Transverse colon (tissue), 4 donors: ENCODE data around the gene EDN2. TPM values are rescaled to one million over a fixed set of nuclear protein-coding genes. Genes with fewer than 3 reads are reported as not detected.
A peak's percentile ranks its signal among the peaks of the same experiment; 100 is the strongest.

Source experiments
- DNase-seq: peaks from one replicate; pipeline ENCODE4 v3.0.0-alpha.2; 2019
- H3K27ac ChIP-seq, 4 donors: fragments of 200-600 bp; sonication (generic); 2 replicates each; pipeline ENCODE4 v1.5.1; 2016 to 2018; ENCODE audit warnings: inconsistent platforms in 4 of 4
- H3K27me3 ChIP-seq: fragments of 200-600 bp; sonication (generic); 2 replicates; pipeline ENCODE4 v1.5.1; 2017; ENCODE audit warnings: inconsistent platforms
- H3K36me3 ChIP-seq, 4 donors: fragments of 200-600 bp; sonication (generic); 2 replicates each; pipeline ENCODE4 v1.5.1; 2017 to 2019; ENCODE audit warnings: inconsistent platforms in 4 of 4
- H3K4me1 ChIP-seq, 4 donors: fragments of 200-600 bp; sonication (generic); 2 replicates each; pipeline ENCODE4 v1.5.1; 2017 to 2020; ENCODE audit warnings: inconsistent platforms in 4 of 4
- H3K4me3 ChIP-seq, 4 donors: fragments of 200-600 bp; sonication (generic); 1 replicate in 1 of 4; 2 replicates in 3 of 4; pipeline versions ENCODE4 v1.5.1 to v1.6.1; 2017 to 2019; ENCODE audit warnings: inconsistent platforms in 4 of 4
- H3K9me3 ChIP-seq, 2 donors: fragments of 200-600 bp; sonication (generic); 2 replicates each; pipeline ENCODE4 v1.5.1; 2017 to 2019; ENCODE audit warnings: inconsistent platforms in 2 of 2
- EP300 ChIP-seq: sonication (generic); formaldehyde crosslinking; IDR thresholded peaks from one replicate; pipeline ENCODE4 v1.6.1; 2017; ENCODE audit warnings: antibody characterized with exemption, low read depth
- POLR2A ChIP-seq: fragments of 450-650 bp; IDR thresholded peaks from one replicate; pipeline ENCODE4 v1.6.1; 2016; ENCODE audit warnings: antibody characterized with exemption, mild to moderate bottlenecking, moderate library complexity
- POLR2AphosphoS5 ChIP-seq, 3 donors: sonication (generic); formaldehyde crosslinking; IDR thresholded peaks; one replicate each; pipeline ENCODE4 v1.6.1; 2016; ENCODE audit warnings: antibody characterized with exemption in 3 of 3
- WGBS, 2 donors: methylation state at CpG; one replicate each; pipeline ENCODE4 v1.1.5; 2018; ENCODE audit warnings: low coverage in 1 of 2; 5-methylcytosine and 5-hydroxymethylcytosine counted together
- in situ Hi-C, 4 donors: fragments of 200-750 bp; cut with MboI; loops; one replicate each; pipeline versions ENCODE4 v1.15.0 to v1.15.1; 2017; ENCODE audit warnings: low sequenced_read_pairs in 3 of 4, low pct_ligation_motif_present in 1 of 4, low pct_unique_long_range_greater_than_20kb in 1 of 4
- intact Hi-C: fragments of 100-400 bp; cut with DNase I; formaldehyde crosslinking; loops from one replicate; pipeline ENCODE4 v1.15.1; 2023; ENCODE audit warnings: low total_unique reads
- total RNA-seq, 4 donors: library from RNA; depleted of rRNA; stranded (reverse); fragments of >200 nt; gene quantifications; one replicate each; pipeline ENCODE4 v1.1.0, GENCODE V29; 2016
- TF ChIP-seq, protein P1 (sequence below), 5 experiments: fragments of 200-600 bp in 3 of 5; fragments of 450-650 bp in 2 of 5; sonication (generic) in 3 of 5; IDR thresholded peaks; 1 replicate in 2 of 5; 2 replicates in 3 of 5; pipeline ENCODE4 v1.5.1; 2016 to 2017; ENCODE audit warnings: antibody characterized with exemption in 5 of 5, inconsistent platforms in 3 of 5, mild to moderate bottlenecking in 2 of 5, moderate library complexity in 1 of 5

EDN2 gene
- total RNA-seq, 4 donors from 2014 or later = 3.8 to 15.7 (median 10.3) TPM

DNA sequence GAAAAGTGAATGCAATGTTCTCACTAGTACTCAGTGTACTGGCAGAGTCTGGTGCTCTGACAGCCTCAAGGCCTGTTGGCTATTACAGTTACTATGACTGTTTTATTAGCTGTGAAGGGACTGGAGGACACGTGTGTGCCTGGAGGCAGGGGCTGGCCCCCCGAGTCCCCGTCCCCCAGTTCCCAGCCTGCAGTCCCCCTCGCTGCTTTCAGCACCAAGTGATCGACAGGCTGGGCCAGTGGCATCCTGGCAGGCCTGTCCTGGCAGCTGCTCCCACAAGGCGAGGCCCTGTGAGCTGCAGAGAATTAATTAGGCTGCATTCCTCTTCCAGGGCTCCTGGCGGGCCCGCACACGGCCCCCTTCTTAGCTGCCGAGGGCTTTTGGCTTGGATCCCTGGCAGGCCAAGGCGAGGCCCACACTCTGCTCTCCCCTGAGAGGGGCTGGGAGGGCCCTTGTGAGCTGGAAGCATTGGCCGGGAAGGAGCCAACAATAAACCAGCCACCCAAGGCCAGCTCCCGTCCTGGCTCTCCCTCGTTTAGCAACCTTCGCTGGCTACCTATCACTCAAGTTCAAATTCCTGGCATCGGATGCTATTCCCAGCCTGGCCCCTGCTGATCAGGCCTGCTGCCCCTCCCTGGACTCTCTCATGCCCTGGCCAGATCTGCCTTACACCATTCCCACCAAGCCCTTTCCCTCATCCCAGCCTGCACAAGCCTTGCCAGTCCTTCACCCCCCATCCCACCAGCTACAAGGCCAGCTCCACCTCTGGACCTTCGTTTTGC is 9.8 kb downstream of the EDN2 start:
- Histone ChIP-seq H3K4me3 (no peak overlapping the region), H3K36me3 (no peaks in the 10 kb centered on the region), H3K9me3 (no peaks in the 10 kb centered on the region), H3K4me1 (peaks cover 28 to 49% (median 34%) of the 10 kb centered on the region in 4 donors), H3K27ac (peak overlapping the region; percentile 38 to 83 (median 64)), H3K27me3 (no peaks in the 10 kb centered on the region)
- peak; percentile 39 for DNase-seq
- WGBS, 2 donors = 44% methylated on average over 15 of the region's 17 CpGs; no CpG with 5 or more reads in 1 of the 2 donors
- intact Hi-C loops (no loop called here), in situ Hi-C loops (no loop called here)
- TF ChIP-seq POLR2A (no peak), EP300 (peak; percentile 81), POLR2AphosphoS5 (IDR thresholded peaks at IDR 0.05) (peak; percentile 68 to 81 (median 69))
- TF ChIP-seq, protein P1, sequence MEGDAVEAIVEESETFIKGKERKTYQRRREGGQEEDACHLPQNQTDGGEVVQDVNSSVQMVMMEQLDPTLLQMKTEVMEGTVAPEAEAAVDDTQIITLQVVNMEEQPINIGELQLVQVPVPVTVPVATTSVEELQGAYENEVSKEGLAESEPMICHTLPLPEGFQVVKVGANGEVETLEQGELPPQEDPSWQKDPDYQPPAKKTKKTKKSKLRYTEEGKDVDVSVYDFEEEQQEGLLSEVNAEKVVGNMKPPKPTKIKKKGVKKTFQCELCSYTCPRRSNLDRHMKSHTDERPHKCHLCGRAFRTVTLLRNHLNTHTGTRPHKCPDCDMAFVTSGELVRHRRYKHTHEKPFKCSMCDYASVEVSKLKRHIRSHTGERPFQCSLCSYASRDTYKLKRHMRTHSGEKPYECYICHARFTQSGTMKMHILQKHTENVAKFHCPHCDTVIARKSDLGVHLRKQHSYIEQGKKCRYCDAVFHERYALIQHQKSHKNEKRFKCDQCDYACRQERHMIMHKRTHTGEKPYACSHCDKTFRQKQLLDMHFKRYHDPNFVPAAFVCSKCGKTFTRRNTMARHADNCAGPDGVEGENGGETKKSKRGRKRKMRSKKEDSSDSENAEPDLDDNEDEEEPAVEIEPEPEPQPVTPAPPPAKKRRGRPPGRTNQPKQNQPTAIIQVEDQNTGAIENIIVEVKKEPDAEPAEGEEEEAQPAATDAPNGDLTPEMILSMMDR (IDR thresholded peaks at IDR 0.05) = no peak

DNA sequence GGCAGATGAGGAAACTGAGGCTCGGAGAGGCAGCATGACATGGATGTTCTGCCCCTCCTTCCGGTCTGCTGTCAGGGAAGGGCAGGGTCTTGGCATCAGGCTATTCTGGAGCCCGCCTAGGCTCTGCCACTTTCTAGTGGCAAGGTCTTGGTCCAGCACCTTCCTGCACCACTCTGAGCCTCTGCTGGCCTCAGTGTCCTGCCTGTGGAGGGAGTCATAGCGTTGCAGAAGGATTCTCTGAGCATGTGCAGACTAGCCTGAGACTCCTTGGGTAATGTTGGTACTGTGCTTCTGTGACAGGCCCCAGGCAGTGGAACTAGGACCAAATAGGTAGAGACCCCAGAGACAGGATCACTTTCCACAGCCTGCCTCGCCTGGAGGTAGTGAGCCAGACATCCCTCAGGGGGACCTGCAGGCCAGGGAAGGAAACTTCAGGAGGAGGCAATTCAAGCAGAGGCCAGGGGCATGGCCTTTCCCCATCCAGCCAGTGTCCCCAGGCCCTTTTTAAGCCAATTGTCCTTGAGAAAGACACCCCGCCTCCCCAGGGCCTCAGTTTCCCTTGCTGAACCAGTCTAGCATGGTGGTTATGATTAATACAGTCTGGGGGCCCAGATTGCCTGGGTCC is 10.6 kb downstream of the EDN2 start:
- Histone ChIP-seq H3K4me3 (no peak overlapping the region), H3K36me3 (no peaks in the 10 kb centered on the region), H3K27me3 (no peaks in the 10 kb centered on the region), H3K27ac (peak overlapping the region; percentile 27 to 83 (median 64)), H3K4me1 (peaks cover 23 to 49% (median 30%) of the 10 kb centered on the region in 4 donors), H3K9me3 (no peaks in the 10 kb centered on the region)
- no peak for DNase-seq
- intact Hi-C loops (no loop called here), in situ Hi-C loops (no loop called here)
- TF ChIP-seq, protein P1 (IDR thresholded peaks at IDR 0.05) = no peak
- TF ChIP-seq EP300 (no peak), POLR2A (no peak), POLR2AphosphoS5 (IDR thresholded peaks at IDR 0.05) (no peak)
- 81% methylated on average over 2 of the region's 6 CpGs; no CpG with 5 or more reads in 1 of the 2 donors for WGBS, 2 donors

DNA sequence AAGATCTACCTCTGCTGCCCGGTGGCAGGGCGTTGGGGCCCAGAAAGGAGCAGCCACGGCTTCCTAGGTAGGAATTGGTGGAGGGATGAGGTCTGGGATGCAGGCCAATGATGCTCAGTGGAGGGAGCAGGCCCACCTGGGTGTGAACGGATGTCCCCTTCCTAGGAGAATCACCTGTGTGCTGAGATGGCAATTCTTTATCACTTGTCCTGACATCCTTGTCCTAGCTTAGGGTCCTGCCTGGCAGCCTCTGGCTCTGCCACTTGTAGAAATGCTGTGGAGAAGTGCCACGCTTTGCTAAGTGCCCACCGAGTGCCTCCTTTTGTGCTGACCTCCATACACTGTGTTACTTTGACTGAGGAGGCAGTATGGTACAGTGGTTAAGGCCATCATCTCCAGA is 12.8 kb downstream of the EDN2 start:
- WGBS, 2 donors = 60 to 83% methylated on average over 1 to 6 of the region's 6 CpGs
- TF ChIP-seq, protein P1 (IDR thresholded peaks at IDR 0.05) = no peak
- TF ChIP-seq POLR2A = no peak
- no peak for TF ChIP-seq POLR2AphosphoS5 (IDR thresholded peaks at IDR 0.05)
- no peak for TF ChIP-seq EP300
- H3K9me3 ChIP-seq = no peaks in the 10 kb centered on the region
- H3K27ac ChIP-seq = no peak overlapping the region
- H3K27me3 ChIP-seq = no peaks in the 10 kb centered on the region
- no peak for DNase-seq
- intact Hi-C loops = no loop called here
- H3K4me1 ChIP-seq = peaks cover 17 to 49% (median 29%) of the 10 kb centered on the region in 4 donors
- H3K36me3 ChIP-seq = no peaks in the 10 kb centered on the region
- no peak overlapping the region for H3K4me3 ChIP-seq
- in situ Hi-C loops = no loop called here

DNA sequence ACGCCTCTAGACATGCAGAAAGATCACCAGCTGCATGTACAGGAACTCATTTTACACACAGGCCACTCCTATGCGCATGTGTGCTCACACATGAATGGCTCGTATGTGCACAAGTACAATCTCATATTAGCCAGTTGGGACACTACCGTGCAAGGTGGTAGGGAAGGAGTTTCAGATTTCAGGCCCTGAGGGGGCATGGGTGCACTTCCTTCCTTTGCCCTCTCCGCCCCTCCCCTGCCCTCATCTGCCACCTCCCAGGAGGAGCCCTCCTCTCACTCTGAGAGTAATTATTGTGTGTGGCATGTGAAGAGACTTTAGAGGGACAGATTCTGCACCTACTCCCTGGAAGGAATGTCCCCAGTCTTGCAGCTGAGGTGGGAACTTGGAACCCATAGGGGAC is 14.8 kb downstream of the EDN2 start:
- H3K4me1 ChIP-seq = peaks cover 20 to 43% (median 25%) of the 10 kb centered on the region in 4 donors
- no peak for DNase-seq
- no peaks in the 10 kb centered on the region for H3K36me3 ChIP-seq
- TF ChIP-seq POLR2A (no peak), EP300 (no peak), POLR2AphosphoS5 (IDR thresholded peaks at IDR 0.05) (no peak)
- TF ChIP-seq, protein P1 (IDR thresholded peaks at IDR 0.05) = no peak
- intact Hi-C loops (no loop called here), in situ Hi-C loops (no loop called here)
- no peak overlapping the region for H3K27ac ChIP-seq
- WGBS, 2 donors = 71% methylated on average over 5 of the region's 5 CpGs; no CpG with 5 or more reads in 1 of the 2 donors
- no peaks in the 10 kb centered on the region for H3K9me3 ChIP-seq
- no peaks in the 10 kb centered on the region for H3K27me3 ChIP-seq
- H3K4me3 ChIP-seq = no peak overlapping the region
